Thyroid gland (tissue), 4 donors: ENCODE data around the gene TYR. TPM values are rescaled to one million over a fixed set of nuclear protein-coding genes. Genes with fewer than 3 reads are reported as not detected.

Source experiments
- DNase-seq, 2 donors: peaks; one replicate each; pipeline ENCODE4 v3.0.0-alpha.2; 2019
- H3K27ac ChIP-seq, 3 donors: fragments of 200-600 bp; sonication (generic); 1 replicate in 2 of 3; 2 replicates in 1 of 3; pipeline ENCODE4 v1.5.1; 2016 to 2019; ENCODE audit warnings: mild to moderate bottlenecking in 1 of 3, moderate library complexity in 1 of 3
- H3K27me3 ChIP-seq: fragments of 200-600 bp; sonication (generic); one replicate; pipeline ENCODE4 v1.5.1; 2019
- H3K36me3 ChIP-seq, 2 donors: fragments of 200-600 bp; sonication (generic); one replicate each; pipeline ENCODE4 v1.5.1; 2016 to 2019
- H3K4me1 ChIP-seq, 2 donors: fragments of 200-600 bp; sonication (generic); one replicate each; pipeline ENCODE4 v1.5.1; 2017 to 2019
- H3K4me3 ChIP-seq, 3 donors: fragments of 200-600 bp; sonication (generic); replicated peaks in 1 of 3; 1 replicate in 2 of 3; 2 replicates in 1 of 3; pipeline ENCODE4 v1.5.1; 2016; ENCODE audit warnings: mild to moderate bottlenecking in 1 of 3
- H3K9me3 ChIP-seq: fragments of 200-600 bp; sonication (generic); one replicate; pipeline ENCODE4 v1.5.1; 2017
- CTCF ChIP-seq, 6 experiments: fragments of 200-600 bp in 3 of 6; fragments of 450-650 bp in 3 of 6; sonication (generic) in 3 of 6; IDR thresholded peaks; one replicate each; pipeline ENCODE4 v1.5.1; 2016 to 2019; ENCODE audit warnings: antibody characterized with exemption in 6 of 6, mild to moderate bottlenecking in 2 of 6, inconsistent platforms in 1 of 6, moderate library complexity in 1 of 6
- POLR2A ChIP-seq, 2 donors: fragments of 450-650 bp; IDR thresholded peaks; one replicate each; pipeline ENCODE4 v1.6.1; 2017; ENCODE audit warnings: antibody characterized with exemption in 2 of 2, mild to moderate bottlenecking in 2 of 2, moderate library complexity in 1 of 2
- WGBS, 2 donors: methylation state at CpG; one replicate each; pipeline ENCODE4 v1.1.5; 2017; 5-methylcytosine and 5-hydroxymethylcytosine counted together
- intact Hi-C: fragments of 100-400 bp; cut with DNase I; formaldehyde crosslinking; loops from one replicate; pipeline ENCODE4 v1.15.1; 2023
- total RNA-seq, 4 donors: library from RNA; depleted of rRNA; stranded (reverse); fragments of >200 nt; gene quantifications; one replicate each; pipeline ENCODE4 v1.2.3, GENCODE V29; 2016

TYR gene
- total RNA-seq, 4 donors from 2014 or later: not detected

DNA sequence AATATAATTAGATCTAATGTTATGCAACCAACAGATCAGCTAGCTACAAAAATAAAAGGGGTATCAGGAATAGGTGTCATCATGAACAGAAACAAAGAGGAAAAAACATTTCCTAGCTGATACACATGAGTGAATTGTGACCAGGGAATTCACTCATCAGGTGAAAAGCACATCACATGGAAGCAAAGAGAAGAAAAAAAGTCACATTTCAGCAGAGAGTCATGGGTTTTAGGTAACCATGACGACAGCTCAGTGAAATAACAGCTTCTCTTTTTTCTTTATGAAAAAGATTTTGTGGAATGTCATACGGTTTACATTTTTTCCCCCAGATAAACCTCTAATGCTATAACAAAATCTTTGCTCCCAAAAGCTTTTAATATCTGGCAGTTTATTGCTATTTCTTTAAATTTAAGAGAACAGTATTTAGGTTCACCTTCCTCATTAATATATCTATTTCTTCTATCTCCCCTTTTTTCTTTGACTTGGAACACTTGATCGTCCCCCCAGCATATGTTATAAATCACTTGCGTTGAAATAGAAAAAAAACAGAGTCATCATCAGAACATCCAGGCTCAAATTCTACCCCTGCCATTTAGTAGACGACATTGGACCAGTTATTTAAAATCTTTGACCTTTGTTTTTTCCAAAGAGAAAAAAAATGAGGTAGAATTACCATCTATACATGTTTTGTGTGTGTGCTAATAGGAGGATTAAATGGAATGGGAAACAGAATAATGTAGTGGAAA lies 5.3 kb downstream of the TYR start:
- no peak for DNase-seq
- TF ChIP-seq CTCF (IDR thresholded peaks at IDR 0.05): no peak
- TF ChIP-seq POLR2A (IDR thresholded peaks at IDR 0.05): no peak
- intact Hi-C loops: no loop called here
- Histone ChIP-seq H3K9me3 (no peaks in the 10 kb centered on the region), H3K27me3 (no peaks in the 10 kb centered on the region), H3K4me3 (no peak overlapping the region), H3K36me3 (no peaks in the 10 kb centered on the region), H3K27ac (no peak overlapping the region), H3K4me1 (no peaks in the 10 kb centered on the region)
- 74 to 81% methylated on average over 5 of the region's 5 CpGs for WGBS, 2 donors

- 74 to 89% methylated on average over 3 of the region's 3 CpGs for WGBS, 2 donors
- TF ChIP-seq POLR2A (IDR thresholded peaks at IDR 0.05) (no peak), CTCF (IDR thresholded peaks at IDR 0.05) (no peak)
- Histone ChIP-seq H3K4me1 (no peaks in the 10 kb centered on the region), H3K4me3 (no peak overlapping the region), H3K9me3 (no peaks in the 10 kb centered on the region), H3K27ac (no peak overlapping the region), H3K27me3 (no peaks in the 10 kb centered on the region), H3K36me3 (no peaks in the 10 kb centered on the region)
- intact Hi-C loops: no loop called here
- DNase-seq: no peak
These were observed 6.3 kb downstream of the TYR start for GRCh38 chr11:89184021-89184420.

- Histone ChIP-seq H3K9me3 (no peaks in the 10 kb centered on the region), H3K36me3 (no peaks in the 10 kb centered on the region), H3K4me3 (no peak overlapping the region), H3K4me1 (no peaks in the 10 kb centered on the region), H3K27ac (no peak overlapping the region), H3K27me3 (no peaks in the 10 kb centered on the region)
- DNase-seq: no peak
- no peak for TF ChIP-seq POLR2A (IDR thresholded peaks at IDR 0.05)
- intact Hi-C loops: no loop called here
- WGBS, 2 donors: 85 to 86% methylated on average over 2 of the region's 2 CpGs
These were observed 12.1 kb downstream of the TYR start for GRCh38 chr11:89189776-89190175.

DNA sequence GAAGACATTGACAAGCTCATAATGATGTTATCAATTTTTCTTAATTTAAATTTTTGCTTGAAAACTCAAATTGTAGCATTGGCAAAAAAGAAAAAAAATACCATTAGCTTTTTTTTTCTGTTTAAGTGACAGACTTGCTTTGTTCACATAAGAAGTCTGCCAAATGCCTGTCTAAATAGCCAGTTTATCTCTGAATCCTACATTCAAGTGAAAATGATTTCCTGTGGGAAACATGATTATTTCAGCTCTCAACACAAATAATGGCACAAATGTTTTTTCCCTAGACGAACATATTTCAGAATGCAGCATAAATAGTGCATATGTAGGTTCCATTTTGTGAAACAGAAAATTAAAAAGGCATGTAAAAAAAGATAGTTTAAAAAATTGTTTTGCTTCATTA lies 23.5 kb downstream of the TYR start:
- no peaks in the 10 kb centered on the region for H3K27me3 ChIP-seq
- TF ChIP-seq POLR2A (IDR thresholded peaks at IDR 0.05) (no peak), CTCF (IDR thresholded peaks at IDR 0.05) (no peak)
- no peak overlapping the region for H3K27ac ChIP-seq
- no peaks in the 10 kb centered on the region for H3K36me3 ChIP-seq
- intact Hi-C loops: no loop called here
- H3K9me3 ChIP-seq: no peaks in the 10 kb centered on the region
- no peak overlapping the region for H3K4me3 ChIP-seq
- 55 to 73% methylated on average over 1 of the region's 1 CpG for WGBS, 2 donors
- no peak for DNase-seq
- H3K4me1 ChIP-seq: no peaks in the 10 kb centered on the region

DNA sequence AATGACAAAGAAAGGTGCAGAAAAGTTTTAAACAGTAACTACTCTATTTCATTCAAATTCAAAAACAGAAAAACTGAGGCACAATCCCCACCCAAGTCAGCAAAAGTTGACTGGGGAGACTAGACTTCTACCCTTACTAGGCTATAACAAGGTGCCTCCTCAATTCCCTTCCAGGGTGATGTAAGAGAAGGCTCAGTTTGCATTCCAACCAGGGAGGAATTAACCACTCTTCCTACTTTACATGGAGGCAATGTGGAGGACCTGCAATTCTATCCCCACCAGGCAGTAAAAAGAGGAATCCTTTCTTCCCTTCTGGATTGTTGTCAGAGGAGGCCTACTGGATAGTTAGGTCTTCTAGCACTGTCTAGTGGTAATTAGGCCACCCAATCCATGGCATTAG lies 26.1 kb downstream of the TYR start:
- intact Hi-C loops: no loop called here
- Histone ChIP-seq H3K27me3 (no peaks in the 10 kb centered on the region), H3K9me3 (no peaks in the 10 kb centered on the region), H3K4me1 (no peaks in the 10 kb centered on the region), H3K36me3 (no peaks in the 10 kb centered on the region), H3K4me3 (no peak overlapping the region), H3K27ac (no peak overlapping the region)
- DNase-seq: no peak
- TF ChIP-seq POLR2A (IDR thresholded peaks at IDR 0.05) (no peak), CTCF (IDR thresholded peaks at IDR 0.05) (no peak)
